ENCODE results near the gene TBC1D22A.

DNA sequence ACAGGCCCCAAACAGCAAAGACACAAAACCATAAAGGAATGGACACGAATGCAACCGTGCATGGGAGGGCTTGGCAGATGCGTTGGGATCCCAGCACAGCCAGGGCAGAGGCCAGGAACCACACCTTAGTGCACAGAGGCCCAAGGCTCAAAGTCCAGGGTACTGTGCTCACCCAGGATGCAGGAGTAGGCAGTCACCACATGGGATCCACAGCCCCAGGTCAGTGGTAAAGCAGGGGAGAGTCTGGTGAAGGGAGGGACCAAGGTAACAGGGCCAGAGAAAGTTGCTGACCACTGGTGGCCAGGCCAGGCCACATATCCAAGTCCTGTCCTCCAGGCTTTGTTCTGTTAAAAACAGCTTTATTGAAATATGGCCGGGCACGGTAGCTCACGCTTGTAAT lies 17.9 kb upstream of the TBC1D22A start:
- TF ChIP-seq, protein P1, sequence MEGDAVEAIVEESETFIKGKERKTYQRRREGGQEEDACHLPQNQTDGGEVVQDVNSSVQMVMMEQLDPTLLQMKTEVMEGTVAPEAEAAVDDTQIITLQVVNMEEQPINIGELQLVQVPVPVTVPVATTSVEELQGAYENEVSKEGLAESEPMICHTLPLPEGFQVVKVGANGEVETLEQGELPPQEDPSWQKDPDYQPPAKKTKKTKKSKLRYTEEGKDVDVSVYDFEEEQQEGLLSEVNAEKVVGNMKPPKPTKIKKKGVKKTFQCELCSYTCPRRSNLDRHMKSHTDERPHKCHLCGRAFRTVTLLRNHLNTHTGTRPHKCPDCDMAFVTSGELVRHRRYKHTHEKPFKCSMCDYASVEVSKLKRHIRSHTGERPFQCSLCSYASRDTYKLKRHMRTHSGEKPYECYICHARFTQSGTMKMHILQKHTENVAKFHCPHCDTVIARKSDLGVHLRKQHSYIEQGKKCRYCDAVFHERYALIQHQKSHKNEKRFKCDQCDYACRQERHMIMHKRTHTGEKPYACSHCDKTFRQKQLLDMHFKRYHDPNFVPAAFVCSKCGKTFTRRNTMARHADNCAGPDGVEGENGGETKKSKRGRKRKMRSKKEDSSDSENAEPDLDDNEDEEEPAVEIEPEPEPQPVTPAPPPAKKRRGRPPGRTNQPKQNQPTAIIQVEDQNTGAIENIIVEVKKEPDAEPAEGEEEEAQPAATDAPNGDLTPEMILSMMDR (IDR thresholded peaks at IDR 0.05; ENCODE audit: extremely low read depth in 1 of 2, insufficient read depth in 1 of 2, low read depth in 1 of 2, low read length in 2 of 2), result no peak
- TF ChIP-seq EZH2 (IDR thresholded peaks at IDR 0.05; ENCODE audit: borderline replicate concordance, low read depth, low read length, severe bottlenecking), result no peak
